HG02759 (cell line): ENCODE measurements around the gene IMPA2.

Source experiments
- ATAC-seq: cut with Tn5 transposase; IDR thresholded peaks from one replicate; pipeline ENCODE4 v1.9.1; 2021; ENCODE audit warnings: mild to moderate bottlenecking, moderate library complexity; ENCODE audit not compliant: unreplicated experiment

IMPA2 gene

GRCh38 chr18:11987527-11987926, 6.2 kb downstream of the IMPA2 start:
- no peak for ATAC-seq

- ATAC-seq, result no peak
Measured at GRCh38 chr18:11989174-11989573, 7.9 kb downstream of the IMPA2 start.

- no peak for ATAC-seq
Measured at GRCh38 chr18:11989966-11990380, 8.7 kb downstream of the IMPA2 start.

- no peak for ATAC-seq
Measured at GRCh38 chr18:11990539-11990938, 9.2 kb downstream of the IMPA2 start.

- ATAC-seq, result no peak
Measured at GRCh38 chr18:11991021-11991795, 9.9 kb downstream of the IMPA2 start.

GRCh38 chr18:11992096-11992790, 10.9 kb downstream of the IMPA2 start:
- ATAC-seq, result no peak

GRCh38 chr18:11993264-11993916, 12.1 kb downstream of the IMPA2 start:
- no peak for ATAC-seq

GRCh38 chr18:11994336-11994702, 13.0 kb downstream of the IMPA2 start:
- no peak for ATAC-seq

GRCh38 chr18:11994703-11995444, 13.6 kb downstream of the IMPA2 start:
- no peak for ATAC-seq

- peak; percentile 95 for ATAC-seq
Measured at GRCh38 chr18:11995445-11996189, 14.3 kb downstream of the IMPA2 start.

GRCh38 chr18:11996190-11996754, 15.0 kb downstream of the IMPA2 start:
- no peak for ATAC-seq

- ATAC-seq, result no peak
Measured at GRCh38 chr18:11996907-11997306, 15.6 kb downstream of the IMPA2 start.

- ATAC-seq, result no peak
Measured at GRCh38 chr18:11997466-11997865, 16.2 kb downstream of the IMPA2 start.

GRCh38 chr18:11998193-11998592, 16.9 kb downstream of the IMPA2 start:
- ATAC-seq, result no peak

GRCh38 chr18:11999429-11999828, 18.1 kb downstream of the IMPA2 start:
- ATAC-seq, result no peak

GRCh38 chr18:12000072-12000659, 18.9 kb downstream of the IMPA2 start:
- no peak for ATAC-seq

GRCh38 chr18:12001421-12001820, 20.1 kb downstream of the IMPA2 start:
- ATAC-seq, result no peak

- no peak for ATAC-seq
Measured at GRCh38 chr18:12003894-12004293, 22.6 kb downstream of the IMPA2 start.

- ATAC-seq, result peak; percentile 63
Measured at GRCh38 chr18:12005538-12006487, 24.5 kb downstream of the IMPA2 start.
